Prostate gland (tissue), 2 donors: ENCODE results near the gene NRXN2. TPM values are rescaled to one million over a fixed set of nuclear protein-coding genes. Genes with fewer than 3 reads are reported as not detected.

Experiments
- DNase-seq: peaks from one replicate; pipeline ENCODE4 v3.0.0-alpha.2; 2019; ENCODE audit warnings: low spot score
- H3K27ac ChIP-seq, 2 donors: fragments of 200-600 bp; sonication (generic); 2 replicates each; pipeline ENCODE4 v1.5.1; 2017 to 2019
- H3K27me3 ChIP-seq: fragments of 200-600 bp; sonication (generic); replicated peaks from 2 replicates; pipeline ENCODE4 v1.5.1; 2019; ENCODE audit not compliant: insufficient read depth
- H3K36me3 ChIP-seq, 2 donors: fragments of 200-600 bp; sonication (generic); 1 replicate in 1 of 2; 2 replicates in 1 of 2; pipeline versions ENCODE4 v1.5.1 to v1.8.1; 2017 to 2019
- H3K4me1 ChIP-seq: fragments of 200-600 bp; sonication (generic); replicated peaks from 2 replicates; pipeline ENCODE4 v1.5.1; 2019
- H3K4me3 ChIP-seq, 2 donors: fragments of 200-600 bp; sonication (generic); 2 replicates each; pipeline ENCODE4 v1.5.1; 2017 to 2019
- H3K9me3 ChIP-seq: fragments of 200-600 bp; sonication (generic); 2 replicates; pipeline ENCODE4 v1.5.1; 2017
- CTCF ChIP-seq, 4 experiments: fragments of 200-600 bp in 2 of 4; fragments of 450-650 bp in 2 of 4; sonication (generic) in 2 of 4; IDR thresholded peaks; 1 replicate in 3 of 4; 2 replicates in 1 of 4; pipeline ENCODE4 v1.5.1; 2016 to 2019; ENCODE audit warnings: antibody characterized with exemption in 4 of 4, mild to moderate bottlenecking in 2 of 4, moderate library complexity in 2 of 4
- POLR2A ChIP-seq: fragments of 450-650 bp; IDR thresholded peaks from one replicate; pipeline ENCODE4 v1.6.1; 2016; ENCODE audit warnings: antibody characterized with exemption, mild to moderate bottlenecking
- POLR2AphosphoS5 ChIP-seq: sonication (generic); formaldehyde crosslinking; IDR thresholded peaks from one replicate; pipeline ENCODE4 v1.6.1; 2017; ENCODE audit warnings: antibody characterized with exemption
- WGBS: methylation state at CpG from one replicate; pipeline ENCODE4 v1.1.5; 2018; 5-methylcytosine and 5-hydroxymethylcytosine counted together
- intact Hi-C: fragments of 100-400 bp; cut with DNase I; formaldehyde crosslinking; loops from one replicate; pipeline ENCODE4 v1.14.2; 2022
- total RNA-seq, 2 donors: library from RNA; depleted of rRNA; stranded (reverse); fragments of >200 nt; gene quantifications; one replicate each; pipeline ENCODE4 v1.1.0, GENCODE V29; 2016

Gene NRXN2
- total RNA-seq, 2 donors from 2014 or later = 0.46 to 26.8 TPM

DNA sequence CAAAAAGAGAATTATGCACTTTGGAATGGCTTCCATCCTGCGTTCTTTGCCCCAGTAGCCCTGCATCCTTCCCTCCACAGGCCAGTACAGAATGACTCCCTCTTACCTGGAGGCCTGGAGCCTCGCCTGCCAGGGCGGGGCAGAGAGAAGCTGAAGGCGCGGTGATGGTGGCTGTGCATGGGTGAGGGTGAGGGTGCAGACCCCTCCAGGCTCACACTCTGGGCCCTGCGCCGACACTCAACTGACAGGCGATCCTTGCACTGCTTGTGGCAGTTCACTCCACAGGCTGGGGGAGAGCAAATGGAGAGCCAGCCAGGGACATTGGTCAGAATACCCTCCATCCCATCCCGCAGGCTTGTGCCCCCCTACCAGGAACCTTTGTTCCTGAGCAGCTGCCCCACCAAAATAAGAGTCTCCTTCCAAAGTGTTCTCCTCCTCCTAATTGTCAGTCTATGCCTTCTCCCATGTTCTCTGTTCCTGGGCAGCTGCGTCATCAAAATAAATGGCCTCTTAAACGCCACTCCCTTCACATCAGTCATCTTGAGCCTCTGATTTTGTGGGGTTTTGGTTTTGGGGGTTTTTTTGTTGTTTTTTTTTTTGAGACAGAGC lies 5.9 kb upstream of the NRXN2 start:
- Histone ChIP-seq H3K4me3 (no peak overlapping the region), H3K36me3 (no peaks in the 10 kb centered on the region), H3K4me1 (no peaks in the 10 kb centered on the region), H3K27me3 (no peaks in the 10 kb centered on the region), H3K27ac (no peak overlapping the region), H3K9me3 (no peaks in the 10 kb centered on the region)
- intact Hi-C loops = no loop called here
- 93% methylated on average over 11 of the region's 11 CpGs for WGBS
- no peak for DNase-seq
- no peak for TF ChIP-seq POLR2AphosphoS5
- TF ChIP-seq POLR2A = no peak
- TF ChIP-seq CTCF (IDR thresholded peaks at IDR 0.05) = no peak

- peaks cover 4% of the 10 kb centered on the region for H3K27me3 ChIP-seq
- DNase-seq = no peak
- H3K4me1 ChIP-seq = no peaks in the 10 kb centered on the region
- H3K9me3 ChIP-seq = no peaks in the 10 kb centered on the region
- TF ChIP-seq POLR2AphosphoS5 (no peak), CTCF (IDR thresholded peaks at IDR 0.05) (no peak), POLR2A (no peak)
- no peak overlapping the region for H3K4me3 ChIP-seq
- 69% methylated on average over 7 of the region's 7 CpGs for WGBS
- intact Hi-C loops = no loop called here
- H3K27ac ChIP-seq = no peak overlapping the region
- H3K36me3 ChIP-seq = no peaks in the 10 kb centered on the region
Observed at GRCh38 chr11:64726867-64727530, 4.0 kb upstream of the NRXN2 start.

- intact Hi-C loops = no loop called here
- no peak for DNase-seq
- whole genome bisulfite sequencing = 55% methylated on average over 9 of the region's 9 CpGs
Observed at GRCh38 chr11:64726211-64726641, 3.2 kb upstream of the NRXN2 start.

GRCh38 chr11:64724863-64725532 lies 2.0 kb upstream of the NRXN2 start:
- H3K27me3 ChIP-seq = peaks cover 16% of the 10 kb centered on the region
- H3K36me3 ChIP-seq = no peaks in the 10 kb centered on the region
- intact Hi-C loops = no loop called here
- no peak for DNase-seq
- 75% methylated on average over 7 of the region's 7 CpGs for WGBS
- TF ChIP-seq CTCF (IDR thresholded peaks at IDR 0.05) (no peak), POLR2AphosphoS5 (no peak), POLR2A (no peak)
- no peaks in the 10 kb centered on the region for H3K4me1 ChIP-seq
- H3K4me3 ChIP-seq = no peak overlapping the region
- H3K9me3 ChIP-seq = no peaks in the 10 kb centered on the region
- H3K27ac ChIP-seq = no peak overlapping the region

More at GRCh38 chr11:64726211-64726641, 3.2 kb upstream of the NRXN2 start:
- peaks cover 11% of the 10 kb centered on the region for H3K27me3 ChIP-seq
- no peak overlapping the region for H3K4me3 ChIP-seq
- H3K36me3 ChIP-seq = no peaks in the 10 kb centered on the region
- TF ChIP-seq CTCF (IDR thresholded peaks at IDR 0.05) (no peak), POLR2AphosphoS5 (no peak), POLR2A (no peak)
- H3K27ac ChIP-seq = no peak overlapping the region
- no peaks in the 10 kb centered on the region for H3K9me3 ChIP-seq
- no peaks in the 10 kb centered on the region for H3K4me1 ChIP-seq
